ENCODE measurements around the gene SLX4IP.

Gene SLX4IP

DNA sequence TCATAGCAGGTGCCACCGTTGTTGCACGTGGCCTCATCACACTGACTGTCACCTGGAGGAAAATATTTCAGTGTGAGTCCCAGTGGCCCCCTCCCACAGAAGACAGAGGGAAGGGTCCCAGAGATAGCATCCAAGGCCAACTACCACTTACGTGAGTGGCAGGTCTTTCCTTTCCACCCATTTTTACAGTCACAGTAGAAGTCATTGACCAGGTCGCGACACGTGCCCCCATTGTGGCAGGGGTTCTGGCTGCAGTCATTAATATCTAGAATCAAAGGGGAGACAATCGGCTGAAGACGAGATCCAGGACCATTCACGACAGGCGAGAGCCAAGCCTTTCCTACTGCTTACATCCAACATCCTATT is 210.1 kb downstream of the SLX4IP start:
- Histone ChIP-seq H3K36me3 (replicated peaks; ENCODE audit: low read depth, low read length) (no peaks in the 10 kb centered on the region), H3K27ac (ENCODE audit: low read length) (no peak overlapping the region), H3K4me3 (ENCODE audit: low read length) (no peak overlapping the region), H3K4me1 (ENCODE audit: low read length) (peaks cover 10% of the 10 kb centered on the region), H3K27me3 (ENCODE audit: low read depth, low read length) (peaks cover 21% of the 10 kb centered on the region), H4K20me1 (ENCODE audit: insufficient read depth, low read length) (0 out of 2 replicates have a peak, but pooled peaks cover 4% of the 10 kb centered on the region), H3K9me3 (ENCODE audit: insufficient read depth, low read length) (no peaks in the 10 kb centered on the region), H2AFZ (ENCODE audit: low read depth, low read length) (no peak overlapping the region), H3K4me2 (ENCODE audit: low read length) (no peak overlapping the region), H3K79me2 (ENCODE audit: low read length) (no peaks in the 10 kb centered on the region), H3K9ac (ENCODE audit: low read length) (no peak overlapping the region)
- no peak for TF ChIP-seq EZH2phosphoT487 (IDR thresholded peaks at IDR 0.05; ENCODE audit: low read depth)
- TF ChIP-seq, protein P1, sequence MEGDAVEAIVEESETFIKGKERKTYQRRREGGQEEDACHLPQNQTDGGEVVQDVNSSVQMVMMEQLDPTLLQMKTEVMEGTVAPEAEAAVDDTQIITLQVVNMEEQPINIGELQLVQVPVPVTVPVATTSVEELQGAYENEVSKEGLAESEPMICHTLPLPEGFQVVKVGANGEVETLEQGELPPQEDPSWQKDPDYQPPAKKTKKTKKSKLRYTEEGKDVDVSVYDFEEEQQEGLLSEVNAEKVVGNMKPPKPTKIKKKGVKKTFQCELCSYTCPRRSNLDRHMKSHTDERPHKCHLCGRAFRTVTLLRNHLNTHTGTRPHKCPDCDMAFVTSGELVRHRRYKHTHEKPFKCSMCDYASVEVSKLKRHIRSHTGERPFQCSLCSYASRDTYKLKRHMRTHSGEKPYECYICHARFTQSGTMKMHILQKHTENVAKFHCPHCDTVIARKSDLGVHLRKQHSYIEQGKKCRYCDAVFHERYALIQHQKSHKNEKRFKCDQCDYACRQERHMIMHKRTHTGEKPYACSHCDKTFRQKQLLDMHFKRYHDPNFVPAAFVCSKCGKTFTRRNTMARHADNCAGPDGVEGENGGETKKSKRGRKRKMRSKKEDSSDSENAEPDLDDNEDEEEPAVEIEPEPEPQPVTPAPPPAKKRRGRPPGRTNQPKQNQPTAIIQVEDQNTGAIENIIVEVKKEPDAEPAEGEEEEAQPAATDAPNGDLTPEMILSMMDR (IDR thresholded peaks at IDR 0.05; ENCODE audit: low read depth, low read length), result no peak

DNA sequence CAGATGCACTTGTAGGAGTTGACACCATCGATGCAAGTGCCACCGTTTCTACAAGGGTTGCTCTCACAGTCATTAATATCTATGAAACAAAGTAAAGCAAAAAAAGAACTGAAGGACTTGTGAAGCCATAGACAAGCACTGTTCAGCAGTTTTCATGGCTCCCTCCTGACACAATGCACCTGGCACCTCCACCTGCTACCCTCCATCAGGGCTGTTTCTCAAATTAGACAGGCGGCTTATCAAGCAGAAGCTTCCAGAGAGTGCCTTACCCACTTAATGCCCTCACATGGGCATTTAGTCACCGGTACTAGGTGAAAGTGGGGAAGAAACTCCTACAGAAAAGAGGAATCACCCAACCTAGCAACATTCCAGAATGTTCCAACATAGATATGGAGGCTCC is 210.9 kb downstream of the SLX4IP start:
- Histone ChIP-seq H3K27ac (ENCODE audit: low read length) (no peak overlapping the region), H3K4me1 (ENCODE audit: low read length) (peaks cover 10% of the 10 kb centered on the region), H3K79me2 (ENCODE audit: low read length) (no peaks in the 10 kb centered on the region), H3K27me3 (ENCODE audit: low read depth, low read length) (peaks cover 21% of the 10 kb centered on the region), H3K4me3 (ENCODE audit: low read length) (no peak overlapping the region), H3K9me3 (ENCODE audit: insufficient read depth, low read length) (no peaks in the 10 kb centered on the region), H3K4me2 (ENCODE audit: low read length) (no peak overlapping the region), H3K9ac (ENCODE audit: low read length) (no peak overlapping the region), H2AFZ (ENCODE audit: low read depth, low read length) (no peak overlapping the region), H4K20me1 (ENCODE audit: insufficient read depth, low read length) (0 out of 2 replicates have a peak, but pooled peaks cover 4% of the 10 kb centered on the region), H3K36me3 (replicated peaks; ENCODE audit: low read depth, low read length) (no peaks in the 10 kb centered on the region)
- TF ChIP-seq, protein P1 (IDR thresholded peaks at IDR 0.05; ENCODE audit: low read depth, low read length), result no peak
- no peak for TF ChIP-seq EZH2phosphoT487 (IDR thresholded peaks at IDR 0.05; ENCODE audit: low read depth)

DNA sequence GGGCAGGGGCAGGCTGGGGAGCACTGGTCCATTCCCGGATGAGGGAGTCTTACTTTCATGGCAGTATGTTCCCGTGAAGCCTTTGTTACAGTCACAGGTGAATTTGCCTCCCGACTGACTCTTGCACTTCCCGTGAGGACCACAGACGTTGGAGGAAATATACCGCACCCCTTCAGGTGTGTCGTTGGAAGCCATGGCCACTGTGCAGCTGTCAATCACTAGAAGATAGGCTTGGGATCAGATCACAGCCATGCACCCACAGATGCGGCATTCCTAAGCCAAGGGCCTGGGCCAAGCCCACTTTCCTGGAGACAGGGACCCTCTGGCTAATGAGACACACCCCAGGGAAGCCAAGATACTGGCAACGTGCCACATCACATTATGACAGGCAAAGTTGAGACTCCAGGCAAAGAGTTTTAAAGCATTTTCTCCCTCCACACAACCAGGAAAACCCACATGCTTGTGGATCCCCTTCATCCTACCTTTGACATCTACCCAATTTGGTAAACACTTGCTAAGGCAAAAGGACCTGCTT is 211.8 kb downstream of the SLX4IP start:
- TF ChIP-seq EZH2phosphoT487 (IDR thresholded peaks at IDR 0.05; ENCODE audit: low read depth), result no peak
- TF ChIP-seq, protein P1 (IDR thresholded peaks at IDR 0.05; ENCODE audit: low read depth, low read length), result no peak
- no peak overlapping the region for H2AFZ ChIP-seq (ENCODE audit: low read depth, low read length)
- no peak overlapping the region for H3K4me2 ChIP-seq (ENCODE audit: low read length)
- H3K4me3 ChIP-seq (ENCODE audit: low read length), result no peak overlapping the region
- peaks cover 10% of the 10 kb centered on the region for H3K4me1 ChIP-seq (ENCODE audit: low read length)
- H4K20me1 ChIP-seq (ENCODE audit: insufficient read depth, low read length), result 0 out of 2 replicates have a peak, but pooled peaks cover 4% of the 10 kb centered on the region
- H3K36me3 ChIP-seq (replicated peaks; ENCODE audit: low read depth, low read length), result no peaks in the 10 kb centered on the region
- H3K9me3 ChIP-seq (ENCODE audit: insufficient read depth, low read length), result no peaks in the 10 kb centered on the region
- H3K9ac ChIP-seq (ENCODE audit: low read length), result no peak overlapping the region
- H3K27me3 ChIP-seq (ENCODE audit: low read depth, low read length), result peaks cover 21% of the 10 kb centered on the region
- H3K79me2 ChIP-seq (ENCODE audit: low read length), result no peaks in the 10 kb centered on the region
- no peak overlapping the region for H3K27ac ChIP-seq (ENCODE audit: low read length)

GRCh38 chr20:10647471-10647870 is 212.4 kb downstream of the SLX4IP start:
- no peaks in the 10 kb centered on the region for H3K79me2 ChIP-seq (ENCODE audit: low read length)
- TF ChIP-seq EZH2phosphoT487 (IDR thresholded peaks at IDR 0.05; ENCODE audit: low read depth), result no peak
- TF ChIP-seq, protein P1 (IDR thresholded peaks at IDR 0.05; ENCODE audit: low read depth, low read length), result peak; percentile 50
- no peak overlapping the region for H2AFZ ChIP-seq (ENCODE audit: low read depth, low read length)
- H3K4me1 ChIP-seq (ENCODE audit: low read length), result peaks cover 10% of the 10 kb centered on the region
- H4K20me1 ChIP-seq (ENCODE audit: insufficient read depth, low read length), result 0 out of 2 replicates have a peak, but pooled peaks cover 4% of the 10 kb centered on the region
- no peak overlapping the region for H3K4me2 ChIP-seq (ENCODE audit: low read length)
- H3K9me3 ChIP-seq (ENCODE audit: insufficient read depth, low read length), result no peaks in the 10 kb centered on the region
- H3K27ac ChIP-seq (ENCODE audit: low read length), result no peak overlapping the region
- H3K27me3 ChIP-seq (ENCODE audit: low read depth, low read length), result peaks cover 21% of the 10 kb centered on the region
- no peak overlapping the region for H3K9ac ChIP-seq (ENCODE audit: low read length)
- no peaks in the 10 kb centered on the region for H3K36me3 ChIP-seq (replicated peaks; ENCODE audit: low read depth, low read length)
- H3K4me3 ChIP-seq (ENCODE audit: low read length), result no peak overlapping the region
